CD4-positive, alpha-beta T cell treated with Interferon gamma for 1 hour (primary cell): ENCODE measurements around the gene CORO7.

ENCODE experiments used
- DNase-seq: peaks from one replicate; pipeline ENCODE4 v3.0.0-alpha.2; 2020

CORO7 gene

GRCh38 chr16:4319454-4320421, 96.7 kb downstream of the CORO7 start:
- peak; percentile 57 for DNase-seq

GRCh38 chr16:4318967-4319366, 97.4 kb downstream of the CORO7 start:
- no peak for DNase-seq

DNA sequence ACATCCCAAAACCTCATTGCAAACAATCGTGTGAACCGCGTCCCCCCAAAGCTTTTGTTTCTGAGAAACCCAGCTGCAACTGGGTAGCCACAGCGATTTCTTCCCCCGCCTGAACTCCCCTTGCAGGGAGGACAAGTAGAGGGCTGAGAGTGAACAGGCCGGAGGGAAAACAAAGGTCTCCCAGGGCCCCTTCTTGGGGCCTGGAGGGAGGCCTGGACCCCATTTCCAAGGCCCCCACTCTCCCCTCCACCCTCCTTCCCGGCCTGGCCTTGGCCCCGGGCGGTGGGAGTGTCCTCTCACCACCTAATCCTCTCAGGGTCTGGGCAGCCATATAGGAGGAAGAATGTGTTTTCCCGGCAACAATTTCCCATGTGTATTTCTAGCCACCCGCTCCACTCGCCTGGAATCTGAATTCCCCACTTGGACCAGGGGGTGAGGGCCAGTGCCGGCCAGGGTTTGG, 97.9 kb downstream of the CORO7 start:
- no peak for DNase-seq

GRCh38 chr16:4317532-4318450, 98.6 kb downstream of the CORO7 start:
- DNase-seq, result no peak

DNA sequence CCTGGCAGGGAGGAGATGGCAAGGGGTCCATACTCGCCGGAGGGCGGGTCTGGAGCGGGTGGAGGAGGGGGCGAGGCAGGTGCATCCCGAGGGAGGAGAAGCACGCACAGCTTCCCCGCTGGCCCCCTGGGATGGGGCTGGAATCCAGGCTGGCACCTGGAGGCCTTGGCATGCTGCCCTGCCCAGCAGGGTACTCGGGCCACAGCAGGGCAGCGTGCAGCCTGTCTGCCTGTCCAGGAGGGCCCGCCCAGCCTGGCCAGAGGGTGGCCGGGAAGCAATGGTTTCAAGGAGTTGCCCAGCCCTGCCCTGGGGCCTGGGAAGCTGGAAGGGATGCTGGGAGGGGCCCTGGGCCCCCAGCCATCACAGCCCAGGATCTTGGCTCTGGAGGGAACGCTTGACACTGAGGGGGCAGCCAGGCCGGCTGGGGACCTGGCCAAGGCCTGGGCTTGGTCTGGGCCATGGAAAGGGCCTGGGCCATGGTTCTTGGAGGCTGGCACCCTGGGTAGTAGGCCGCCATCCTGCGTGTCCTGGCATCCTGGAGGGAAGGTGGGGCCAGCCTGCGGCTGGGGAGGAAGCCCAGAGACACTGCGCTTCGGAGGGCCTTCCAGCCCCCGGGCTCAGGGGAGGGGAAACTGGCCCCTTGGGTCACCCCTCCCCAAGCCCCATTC, 99.4 kb downstream of the CORO7 start:
- no peak for DNase-seq

GRCh38 chr16:4316108-4316863, 100.1 kb downstream of the CORO7 start:
- DNase-seq, result no peak

- peak; percentile 18 for DNase-seq
Observed at GRCh38 chr16:4315186-4316107, 100.9 kb downstream of the CORO7 start, which contains the start of gene GLIS2. GLIS2 (plus strand) TSS chr16:4316067; CDS start chr16:4332281, 16,214 bp downstream.

DNA sequence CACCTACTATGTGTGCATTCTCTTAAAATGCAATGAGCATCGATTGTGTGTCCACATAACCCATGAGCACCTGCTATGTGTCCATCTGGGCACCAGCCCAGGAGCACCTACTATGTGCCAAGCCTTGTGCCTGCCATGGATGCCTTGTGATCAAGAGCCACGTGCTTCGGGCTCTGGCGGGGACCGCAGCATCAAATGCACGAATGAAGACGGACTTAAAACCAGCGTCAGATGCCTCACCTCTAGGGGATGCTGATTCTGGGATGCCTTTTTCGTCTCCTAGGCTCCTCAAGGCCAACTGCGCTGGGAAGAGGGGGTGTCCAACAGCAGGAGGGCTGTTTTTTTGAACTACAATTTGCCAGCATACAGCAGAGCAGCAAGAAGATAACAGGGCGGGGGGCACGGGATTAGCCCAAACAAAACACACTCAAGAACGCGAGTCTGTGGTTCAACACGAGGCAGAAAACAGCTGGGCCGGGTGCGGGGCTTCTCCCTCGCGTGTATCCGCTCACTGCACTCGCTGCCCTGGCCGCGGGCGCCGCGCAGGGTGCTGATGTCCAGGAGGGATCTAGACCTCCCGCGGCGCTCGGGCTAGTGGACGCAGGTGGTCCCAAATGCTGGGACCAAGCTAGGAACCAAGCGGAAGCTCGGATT, 101.7 kb downstream of the CORO7 start:
- no peak for DNase-seq

GRCh38 chr16:4313563-4314531, 102.5 kb downstream of the CORO7 start:
- DNase-seq, result no peak

- peak; percentile 60 for DNase-seq
Observed at GRCh38 chr16:4309833-4310266, 106.5 kb downstream of the CORO7 start.

DNA sequence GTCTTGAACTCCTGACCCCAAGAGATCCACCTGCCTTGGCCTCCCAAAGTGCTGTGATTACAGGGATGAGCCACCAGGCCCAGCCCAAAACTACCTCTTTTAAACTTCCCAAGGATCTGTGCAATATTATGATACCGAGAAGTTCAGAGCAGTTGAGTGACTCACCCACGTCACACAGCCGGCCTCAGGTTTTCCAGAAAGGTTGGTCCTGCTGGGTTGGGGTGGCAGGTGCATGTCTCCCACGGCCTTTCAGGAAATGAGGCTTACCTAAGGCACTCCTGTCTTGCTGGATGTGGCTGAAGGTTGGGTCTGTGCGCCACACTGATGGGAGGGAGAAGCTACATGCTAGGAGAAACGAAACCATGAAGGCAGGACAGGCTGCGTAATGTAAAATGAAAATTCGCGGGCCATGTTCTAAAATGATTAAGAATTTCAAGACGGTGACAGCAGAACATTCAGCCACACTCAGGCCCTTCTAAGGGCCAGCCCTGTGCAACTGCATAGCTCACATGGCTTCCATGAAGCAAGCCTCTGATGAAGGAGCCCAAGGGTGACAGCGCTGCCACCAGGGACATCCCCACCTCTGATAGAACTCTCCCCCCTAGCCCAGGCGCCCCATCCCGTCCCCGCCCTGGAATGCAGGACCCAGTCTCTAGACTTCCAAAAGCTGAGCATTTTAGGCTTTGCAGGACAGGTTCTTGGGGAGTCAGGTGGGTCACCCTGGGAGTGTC, 107.1 kb downstream of the CORO7 start:
- no peak for DNase-seq

DNA sequence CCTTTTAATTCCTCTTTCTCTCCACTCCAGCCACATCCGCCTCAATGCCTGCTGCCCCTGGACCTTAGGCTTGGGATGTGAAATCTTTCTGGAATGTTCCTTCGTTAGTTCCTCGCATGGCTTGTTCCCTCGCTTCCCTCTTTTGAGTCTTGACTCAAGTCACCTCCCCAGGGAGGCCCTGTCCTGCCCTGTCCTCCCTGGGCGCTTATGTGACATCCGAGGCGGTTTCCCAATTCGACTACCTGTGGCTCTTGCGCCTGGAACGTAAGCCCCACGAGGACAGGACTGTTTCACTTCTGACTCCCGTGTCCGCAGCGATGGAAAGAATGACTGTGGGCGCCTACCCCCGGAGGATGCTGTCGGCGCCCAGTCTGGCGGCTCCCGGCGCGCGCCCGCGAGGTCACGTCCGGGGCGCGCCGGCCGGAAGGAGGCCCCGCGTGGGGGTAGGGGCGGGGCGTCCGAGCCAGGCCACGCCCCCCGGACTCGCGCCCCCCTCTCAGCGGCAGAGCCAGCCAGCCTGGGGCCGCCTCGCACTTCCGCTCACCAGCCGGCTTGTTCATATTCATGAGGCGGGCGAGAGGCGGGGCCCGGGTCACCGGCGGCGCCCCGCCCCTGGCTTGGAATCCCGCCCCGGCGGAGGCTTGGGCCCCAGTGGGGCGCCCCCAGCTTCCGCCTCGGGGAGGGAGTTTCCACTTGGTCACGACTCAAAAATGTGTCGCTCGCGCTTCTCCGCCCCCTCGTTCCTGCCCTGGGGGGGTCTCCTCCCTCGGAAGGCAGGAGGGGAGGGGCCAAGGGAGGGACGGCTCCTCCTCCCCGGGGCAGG, 109.0 kb downstream of the CORO7 start:
- peak; percentile 98 for DNase-seq

DNA sequence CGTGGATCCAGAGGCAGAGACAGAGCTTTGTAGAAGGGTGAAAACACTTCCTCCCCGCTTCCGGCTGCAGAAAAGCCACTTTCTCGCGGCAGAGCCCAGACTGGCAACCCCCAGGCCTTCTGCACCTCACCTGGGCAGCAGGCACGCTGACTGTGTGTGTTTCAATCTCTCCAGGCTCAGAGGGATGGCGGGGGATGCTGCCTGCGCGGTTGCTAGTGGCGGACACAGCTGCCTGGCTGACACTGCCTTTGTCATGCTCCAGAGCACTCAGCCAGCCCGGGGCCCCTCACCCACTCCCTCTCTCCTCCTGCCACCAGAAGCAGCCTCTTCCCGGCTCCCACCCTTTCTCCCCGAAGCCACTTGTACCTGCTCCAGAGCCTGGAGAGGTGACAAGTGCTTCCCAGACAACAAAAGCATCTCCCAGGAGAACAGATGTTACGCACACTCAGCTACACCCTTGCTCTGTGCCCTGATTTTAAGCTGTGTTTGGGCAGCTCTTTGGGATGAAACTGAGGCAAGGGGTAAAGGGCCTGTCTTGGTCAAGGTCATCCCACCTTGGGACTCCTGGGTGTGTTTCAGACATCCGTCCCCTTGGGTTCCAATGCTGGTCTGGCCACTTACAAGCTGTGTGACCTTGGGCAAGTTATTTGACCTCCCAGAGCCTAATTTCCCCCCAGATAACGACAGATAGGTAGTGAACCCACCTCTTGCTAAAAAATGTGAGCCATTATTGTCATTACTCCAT, 109.8 kb downstream of the CORO7 start:
- DNase-seq, result peak; percentile 58
